ENCODE data around the gene GNPTAB. TPM values are rescaled to one million over a fixed set of nuclear protein-coding genes. Genes with fewer than 3 reads are reported as not detected.

GNPTAB gene
- total and polyA plus RNA-seq, 2 of the 8 experiments (the other 6 are each of a cell fraction or from before 2014, with no cell fraction given), result 21.5 to 51.3 TPM

GRCh38 chr12:101732318-101732717, 98.4 kb downstream of the GNPTAB start:
- WGBS, 2 experiments (ENCODE audit: extremely low coverage in 1 of 2, insufficient coverage in 1 of 2, insufficient read length in 1 of 2, insufficient replicate concordance in 2 of 2, low coverage in 1 of 2, low lambda C conversion rate in 2 of 2, missing lambda C conversion rate in 1 of 2), result 93% methylated on average over 1 of the region's 1 CpG; no CpG with 5 or more reads in 1 of the 2 experiments
- Histone ChIP-seq H3K4me1 (replicated peaks in 1 of 4; ENCODE audit: control insufficient read depth in 3 of 4, insufficient read depth in 4 of 4, low read length in 3 of 4) (no peaks in the 10 kb centered on the region), H2BK20ac (ENCODE audit: low read length) (no peak overlapping the region)

More at GRCh38 chr12:101732318-101732717, 98.4 kb downstream of the GNPTAB start:
- Histone ChIP-seq H4K91ac (replicated peaks; ENCODE audit: insufficient read length, low read length) (no peak overlapping the region), H2AK5ac (ENCODE audit: low read depth, low read length) (no peak overlapping the region), H3K9ac (replicated peaks in 1 of 4; ENCODE audit: extremely low read depth in 1 of 4, low read depth in 3 of 4, low read length in 3 of 4) (no peak overlapping the region), H2BK5ac (ENCODE audit: low read depth, low read length) (no peak overlapping the region), H3K18ac (ENCODE audit: extremely low read depth, low read length) (no peak overlapping the region), H3K79me1 (ENCODE audit: low read depth, low read length) (no peaks in the 10 kb centered on the region), H3K4me2 (ENCODE audit: insufficient read depth in 1 of 2, low read depth in 2 of 2, low read length in 2 of 2) (no peak overlapping the region), H3K23ac (ENCODE audit: insufficient read length) (no peak overlapping the region), H3K27ac (ENCODE audit: low read depth, low read length) (no peak overlapping the region), H3K4me3 (ENCODE audit: extremely low read depth in 1 of 4, insufficient read depth in 2 of 4, low read depth in 3 of 4, low read length in 4 of 4) (no peak overlapping the region), H3K9me3 (ENCODE audit: insufficient read depth in 2 of 2, low read depth in 1 of 2, low read length in 1 of 2) (no peaks in the 10 kb centered on the region), H3K56ac (replicated peaks; ENCODE audit: insufficient read length, low read depth, low read length) (no peak overlapping the region), H2AFZ (ENCODE audit: low read length) (no peak overlapping the region), H3K27me3 (replicated peaks in 1 of 4; ENCODE audit: control insufficient read depth in 3 of 4, extremely low read depth in 1 of 4, insufficient read depth in 3 of 4, low read length in 3 of 4) (no peaks in the 10 kb centered on the region), H2BK15ac (ENCODE audit: low read length) (no peak overlapping the region), H2BK120ac (replicated peaks; ENCODE audit: low read depth, low read length) (no peak overlapping the region), H4K5ac (ENCODE audit: insufficient read length, low read depth, low read length) (no peak overlapping the region), H3K36me3 (ENCODE audit: control insufficient read depth in 2 of 4, insufficient read depth in 4 of 4, low read length in 3 of 4) (no peaks in the 10 kb centered on the region; a peak in 1 of 8 replicates), H3K4ac (replicated peaks; ENCODE audit: insufficient read length, low read depth, low read length) (no peak overlapping the region), H4K20me1 (replicated peaks in 1 of 2; ENCODE audit: control insufficient read depth in 1 of 2, insufficient read depth in 2 of 2, low read length in 2 of 2) (no peaks in the 10 kb centered on the region), H3K14ac (ENCODE audit: insufficient read length) (no peak overlapping the region), H3K23me2 (ENCODE audit: low read depth, low read length) (no peaks in the 10 kb centered on the region), H3K79me2 (ENCODE audit: control insufficient read depth in 1 of 2, insufficient read depth in 2 of 2, low read length in 2 of 2) (no peaks in the 10 kb centered on the region), H2BK12ac (ENCODE audit: low read depth, low read length) (no peak overlapping the region), H4K8ac (ENCODE audit: extremely low read depth, insufficient read depth, low read length) (no peak overlapping the region)
- CTCF ChIA-PET (ENCODE audit: partially characterized antibody), result no interaction called here
- TF ChIP-seq TBP (IDR thresholded peaks at IDR 0.05; ENCODE audit: low read depth, low read length) (no peak), ASH2L (IDR thresholded peaks at IDR 0.05; ENCODE audit: low read length) (no peak), EGR1 (IDR thresholded peaks at IDR 0.05; ENCODE audit: borderline replicate concordance, low read depth, low read length) (no peak), BRCA1 (IDR thresholded peaks at IDR 0.05; ENCODE audit: low read depth, low read length) (no peak), NRF1 (IDR thresholded peaks at IDR 0.05; ENCODE audit: low read depth, low read length) (no peak), SIRT6 (IDR thresholded peaks at IDR 0.05; ENCODE audit: low read length) (no peak), SP2 (IDR thresholded peaks at IDR 0.05; ENCODE audit: low read length) (no peak), SAP30 (IDR thresholded peaks at IDR 0.05; ENCODE audit: insufficient read depth, insufficient replicate concordance, low read length) (no peak), YY1 (IDR thresholded peaks at IDR 0.05; ENCODE audit: low read depth, low read length) (no peak), POLR2A (IDR thresholded peaks at IDR 0.05; ENCODE audit: control extremely low read depth in 1 of 2, low read depth in 2 of 2, low read length in 2 of 2) (no peak), POU5F1 (IDR thresholded peaks at IDR 0.05; ENCODE audit: low read depth, low read length) (no peak), RFX5 (IDR thresholded peaks at IDR 0.05; ENCODE audit: borderline replicate concordance, low read depth, low read length) (no peak), USF2 (IDR thresholded peaks at IDR 0.05; ENCODE audit: low read length) (no peak)
- FAIRE-seq (no peak), DNase-seq (ENCODE audit: low read depth in 1 of 2, low spot score in 2 of 2) (no peak)
- POLR2A ChIA-PET (ENCODE audit: partially characterized antibody), result no interaction called here
